ENCODE measurements around the gene ID4. TPM values are rescaled to one million over a fixed set of nuclear protein-coding genes. Genes with fewer than 3 reads are reported as not detected.
A peak's percentile ranks its signal among the peaks of the same experiment; 100 is the strongest.

ID4 gene
- total and polyA plus RNA-seq, 2 experiments from 2014 or later, result 54.6 to 89.2 TPM

DNA sequence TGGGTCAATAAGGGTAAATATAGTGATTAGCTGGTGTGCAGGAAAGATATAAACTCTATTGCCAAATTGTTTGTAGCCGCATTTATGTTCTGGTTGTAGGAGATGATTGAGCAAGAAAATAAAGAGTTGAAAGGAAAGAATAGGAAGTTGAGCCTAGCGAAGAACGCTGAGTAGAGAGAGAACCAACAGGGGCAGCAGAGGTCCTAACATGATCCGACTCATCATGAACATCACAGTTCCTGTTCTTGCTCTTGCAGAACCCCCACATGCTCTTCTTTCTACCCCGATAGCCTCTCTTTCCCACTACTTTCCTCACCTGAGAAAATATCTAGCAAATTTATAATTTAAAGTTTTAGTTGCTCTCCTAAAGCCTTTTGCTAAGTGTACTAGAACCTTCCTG, 9.9 kb upstream of the ID4 start:
- Histone ChIP-seq H3K36me3 (replicated peaks; ENCODE audit: insufficient read depth, low read depth) (no peaks in the 10 kb centered on the region), H3K79me2 (no peaks in the 10 kb centered on the region), H3K27ac (no peak overlapping the region), H3K4me2 (no peak overlapping the region), H3K4me3 (no peak overlapping the region), H4K20me1 (ENCODE audit: insufficient read depth, poor library complexity, severe bottlenecking) (no peaks in the 10 kb centered on the region), H3K9me3 (ENCODE audit: low read depth) (no peaks in the 10 kb centered on the region), H3K4me1 (ENCODE audit: insufficient read depth) (no peaks in the 10 kb centered on the region), H3K27me3 (no peaks in the 10 kb centered on the region), H2AFZ (no peak overlapping the region), H3K9me2 (replicated peaks; ENCODE audit: insufficient read depth) (no peaks in the 10 kb centered on the region)
- TF ChIP-seq EZH2phosphoT487 (IDR thresholded peaks at IDR 0.05; ENCODE audit: low read depth, severe bottlenecking, unreplicated experiment) (no peak), EZH2 (IDR thresholded peaks at IDR 0.05; ENCODE audit: borderline replicate concordance) (no peak)
- TF ChIP-seq, protein P1, sequence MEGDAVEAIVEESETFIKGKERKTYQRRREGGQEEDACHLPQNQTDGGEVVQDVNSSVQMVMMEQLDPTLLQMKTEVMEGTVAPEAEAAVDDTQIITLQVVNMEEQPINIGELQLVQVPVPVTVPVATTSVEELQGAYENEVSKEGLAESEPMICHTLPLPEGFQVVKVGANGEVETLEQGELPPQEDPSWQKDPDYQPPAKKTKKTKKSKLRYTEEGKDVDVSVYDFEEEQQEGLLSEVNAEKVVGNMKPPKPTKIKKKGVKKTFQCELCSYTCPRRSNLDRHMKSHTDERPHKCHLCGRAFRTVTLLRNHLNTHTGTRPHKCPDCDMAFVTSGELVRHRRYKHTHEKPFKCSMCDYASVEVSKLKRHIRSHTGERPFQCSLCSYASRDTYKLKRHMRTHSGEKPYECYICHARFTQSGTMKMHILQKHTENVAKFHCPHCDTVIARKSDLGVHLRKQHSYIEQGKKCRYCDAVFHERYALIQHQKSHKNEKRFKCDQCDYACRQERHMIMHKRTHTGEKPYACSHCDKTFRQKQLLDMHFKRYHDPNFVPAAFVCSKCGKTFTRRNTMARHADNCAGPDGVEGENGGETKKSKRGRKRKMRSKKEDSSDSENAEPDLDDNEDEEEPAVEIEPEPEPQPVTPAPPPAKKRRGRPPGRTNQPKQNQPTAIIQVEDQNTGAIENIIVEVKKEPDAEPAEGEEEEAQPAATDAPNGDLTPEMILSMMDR (IDR thresholded peaks at IDR 0.05; ENCODE audit: poor library complexity), result no peak
- whole genome bisulfite sequencing (ENCODE audit: low lambda C conversion rate, missing lambda C conversion rate), result 91% methylated on average over 5 of the region's 5 CpGs
- DNase-seq (ENCODE audit: low spot score), result no peak

DNA sequence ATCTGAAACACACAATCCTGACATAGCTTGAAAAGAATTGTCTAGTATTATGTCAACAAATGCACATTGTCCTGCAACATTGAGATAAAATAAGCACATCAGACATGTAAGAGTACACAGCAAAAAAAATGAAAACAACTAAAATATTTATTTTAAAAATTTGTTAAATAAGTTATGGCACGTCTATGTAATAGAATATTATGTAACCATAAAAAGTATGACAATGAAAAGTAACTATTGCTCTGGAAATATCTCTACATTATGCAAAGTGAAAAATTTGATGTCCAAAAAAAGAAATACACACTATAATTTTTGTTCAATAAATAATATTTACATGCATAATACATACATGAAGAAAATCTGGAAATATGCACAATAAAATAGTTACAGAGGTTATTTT, 9.3 kb upstream of the ID4 start:
- 100% methylated on average over 1 of the region's 1 CpG for whole genome bisulfite sequencing (ENCODE audit: low lambda C conversion rate, missing lambda C conversion rate)
- no peaks in the 10 kb centered on the region for H4K20me1 ChIP-seq (ENCODE audit: insufficient read depth, poor library complexity, severe bottlenecking)

DNA sequence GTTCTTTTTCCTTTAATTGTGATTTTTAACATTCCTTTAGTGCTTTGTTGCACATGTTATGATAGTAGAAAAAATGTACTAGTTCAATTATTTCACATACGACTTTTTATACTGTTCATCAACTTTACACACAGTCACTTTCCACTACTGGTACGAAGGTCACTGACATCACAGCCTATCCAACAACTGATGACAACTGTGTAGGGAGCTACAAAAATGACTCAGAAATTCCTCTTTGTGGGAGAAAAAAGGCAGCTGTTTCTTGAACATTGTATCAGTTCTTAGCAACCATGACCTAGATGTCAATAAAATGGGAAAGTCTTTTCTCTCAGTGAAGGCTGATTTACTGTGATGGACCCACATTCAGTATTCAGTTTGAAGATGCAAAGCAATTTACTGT, 7.0 kb upstream of the ID4 start:
- Histone ChIP-seq H3K4me2 (no peak overlapping the region), H3K27me3 (no peaks in the 10 kb centered on the region), H2AFZ (no peak overlapping the region), H3K27ac (no peak overlapping the region), H3K9me2 (replicated peaks; ENCODE audit: insufficient read depth) (no peaks in the 10 kb centered on the region), H3K4me1 (ENCODE audit: insufficient read depth) (peaks cover 4% of the 10 kb centered on the region), H3K36me3 (replicated peaks; ENCODE audit: insufficient read depth, low read depth) (no peaks in the 10 kb centered on the region), H3K4me3 (no peak overlapping the region), H3K9me3 (ENCODE audit: low read depth) (no peaks in the 10 kb centered on the region), H4K20me1 (ENCODE audit: insufficient read depth, poor library complexity, severe bottlenecking) (no peaks in the 10 kb centered on the region), H3K79me2 (no peaks in the 10 kb centered on the region)
- peak; percentile 34 for DNase-seq (ENCODE audit: low spot score)
- WGBS (ENCODE audit: low lambda C conversion rate, missing lambda C conversion rate), result 82% methylated on average over 2 of the region's 2 CpGs
- TF ChIP-seq, protein P1 (IDR thresholded peaks at IDR 0.05; ENCODE audit: poor library complexity), result no peak
- TF ChIP-seq EZH2 (IDR thresholded peaks at IDR 0.05; ENCODE audit: borderline replicate concordance) (no peak), EZH2phosphoT487 (IDR thresholded peaks at IDR 0.05; ENCODE audit: low read depth, severe bottlenecking, unreplicated experiment) (no peak)

More for the DNA sequence above, 9.3 kb upstream of the ID4 start:
- Histone ChIP-seq H3K27me3 (no peaks in the 10 kb centered on the region), H3K9me3 (ENCODE audit: low read depth) (no peaks in the 10 kb centered on the region), H3K4me1 (ENCODE audit: insufficient read depth) (no peaks in the 10 kb centered on the region), H3K4me2 (no peak overlapping the region), H3K79me2 (no peaks in the 10 kb centered on the region), H2AFZ (no peak overlapping the region), H3K27ac (no peak overlapping the region), H3K36me3 (replicated peaks; ENCODE audit: insufficient read depth, low read depth) (no peaks in the 10 kb centered on the region), H3K9me2 (replicated peaks; ENCODE audit: insufficient read depth) (no peaks in the 10 kb centered on the region), H3K4me3 (no peak overlapping the region)
- TF ChIP-seq EZH2 (IDR thresholded peaks at IDR 0.05; ENCODE audit: borderline replicate concordance) (no peak), EZH2phosphoT487 (IDR thresholded peaks at IDR 0.05; ENCODE audit: low read depth, severe bottlenecking, unreplicated experiment) (no peak)
- TF ChIP-seq, protein P1 (IDR thresholded peaks at IDR 0.05; ENCODE audit: poor library complexity), result no peak
- DNase-seq (ENCODE audit: low spot score), result no peak

DNA sequence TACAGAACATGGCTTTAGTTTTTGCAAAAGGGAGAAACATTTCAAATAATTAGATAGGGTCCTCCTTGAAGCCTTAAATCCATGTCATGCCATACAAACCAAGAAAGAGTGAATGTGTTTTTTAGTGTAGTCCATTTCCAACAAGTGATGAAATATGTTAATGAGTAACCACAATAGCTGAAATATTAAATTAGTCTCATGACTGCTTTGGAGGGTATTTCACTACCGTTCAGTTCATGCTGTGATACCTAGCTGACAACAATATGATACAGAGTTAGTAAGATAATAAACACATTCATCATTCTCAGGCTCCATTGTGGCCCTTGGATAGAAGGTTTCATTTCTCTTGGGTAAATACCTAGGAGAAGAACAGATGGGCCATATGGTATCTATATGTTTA, 5.8 kb upstream of the ID4 start:
- H2AFZ ChIP-seq, result no peak overlapping the region
- H3K36me3 ChIP-seq (replicated peaks; ENCODE audit: insufficient read depth, low read depth), result no peaks in the 10 kb centered on the region
- no peaks in the 10 kb centered on the region for H4K20me1 ChIP-seq (ENCODE audit: insufficient read depth, poor library complexity, severe bottlenecking)
- H3K4me3 ChIP-seq, result no peak overlapping the region
- no peak overlapping the region for H3K4me2 ChIP-seq
- no peaks in the 10 kb centered on the region for H3K27me3 ChIP-seq
- TF ChIP-seq EZH2 (IDR thresholded peaks at IDR 0.05; ENCODE audit: borderline replicate concordance), result no peak
- TF ChIP-seq EZH2phosphoT487 (IDR thresholded peaks at IDR 0.05; ENCODE audit: low read depth, severe bottlenecking, unreplicated experiment), result no peak
- TF ChIP-seq, protein P1 (IDR thresholded peaks at IDR 0.05; ENCODE audit: poor library complexity), result no peak
- peaks cover 4% of the 10 kb centered on the region for H3K4me1 ChIP-seq (ENCODE audit: insufficient read depth)
- no peaks in the 10 kb centered on the region for H3K9me2 ChIP-seq (replicated peaks; ENCODE audit: insufficient read depth)
- H3K9me3 ChIP-seq (ENCODE audit: low read depth), result no peaks in the 10 kb centered on the region
- no peak overlapping the region for H3K27ac ChIP-seq
- WGBS (ENCODE audit: low lambda C conversion rate, missing lambda C conversion rate), result 87% methylated on average over 1 of the region's 1 CpG
- no peak for DNase-seq (ENCODE audit: low spot score)
- no peaks in the 10 kb centered on the region for H3K79me2 ChIP-seq
